HEK293 (cell line): ENCODE results near the gene CDC42EP2.
A peak's percentile ranks its signal among the peaks of the same experiment; 100 is the strongest.

ENCODE experiments used
- CTCF ChIP-seq: fragments of 450-650 bp; formaldehyde crosslinking; IDR thresholded peaks from 2 replicates; pipeline ENCODE4 v1.5.1; 2016; ENCODE audit warnings: missing biosample characterization, missing genetic modification characterization
- IKZF3 ChIP-seq: fragments of 450-650 bp; IDR thresholded peaks from 2 replicates; pipeline ENCODE4 v1.5.0; 2018; ENCODE audit warnings: missing biosample characterization, mild to moderate bottlenecking, missing genetic modification characterization, moderate library complexity
- PATZ1 ChIP-seq: fragments of 450-650 bp; formaldehyde crosslinking; IDR thresholded peaks from 2 replicates; pipeline ENCODE4 v1.5.1; 2016; ENCODE audit warnings: missing biosample characterization, missing genetic modification characterization
- PRDM4 ChIP-seq: fragments of 450-650 bp; formaldehyde crosslinking; IDR thresholded peaks from 2 replicates; pipeline ENCODE4 v1.5.1; 2017; ENCODE audit warnings: missing biosample characterization, missing genetic modification characterization
- TSHZ1 ChIP-seq: fragments of 450-650 bp; formaldehyde crosslinking; IDR thresholded peaks from 2 replicates; pipeline ENCODE4 v1.5.1; 2016; ENCODE audit warnings: missing biosample characterization, missing genetic modification characterization, borderline replicate concordance
- ZFHX2 ChIP-seq: fragments of 450-650 bp; formaldehyde crosslinking; conservative IDR thresholded peaks from 2 replicates; pipeline ENCODE4 v1.5.1; 2016; ENCODE audit warnings: missing biosample characterization, missing genetic modification characterization
- ZNF133 ChIP-seq: fragments of 450-650 bp; formaldehyde crosslinking; IDR thresholded peaks from 2 replicates; pipeline ENCODE4 v1.5.1; 2016; ENCODE audit warnings: missing biosample characterization, missing genetic modification characterization
- ZNF140 ChIP-seq: fragments of 450-650 bp; formaldehyde crosslinking; IDR thresholded peaks from 2 replicates; pipeline ENCODE4 v1.5.1; 2016; ENCODE audit warnings: missing biosample characterization, missing genetic modification characterization
- ZNF157 ChIP-seq: fragments of 450-650 bp; formaldehyde crosslinking; IDR thresholded peaks from 2 replicates; pipeline ENCODE4 v1.5.1; 2016; ENCODE audit warnings: missing biosample characterization, missing genetic modification characterization
- ZNF223 ChIP-seq: fragments of 450-650 bp; formaldehyde crosslinking; IDR thresholded peaks from 2 replicates; pipeline ENCODE4 v1.5.1; 2016; ENCODE audit warnings: missing biosample characterization, missing genetic modification characterization
- ZNF302 ChIP-seq: fragments of 450-650 bp; formaldehyde crosslinking; IDR thresholded peaks from 2 replicates; pipeline ENCODE4 v1.5.1; 2016; ENCODE audit warnings: missing biosample characterization, missing genetic modification characterization, low read depth
- ZNF518A ChIP-seq: fragments of 450-650 bp; formaldehyde crosslinking; conservative IDR thresholded peaks from 2 replicates; pipeline ENCODE4 v1.5.1; 2016; ENCODE audit warnings: low read depth, missing biosample characterization, missing genetic modification characterization
- ZNF549 ChIP-seq: fragments of 450-650 bp; IDR thresholded peaks from 2 replicates; pipeline ENCODE4 v1.5.1; 2018; ENCODE audit warnings: missing biosample characterization, missing genetic modification characterization, mild to moderate bottlenecking, inconsistent platforms, moderate library complexity
- ZNF596 ChIP-seq: fragments of 450-650 bp; IDR thresholded peaks from 2 replicates; pipeline ENCODE4 v1.5.0; 2018; ENCODE audit warnings: missing biosample characterization, mild to moderate bottlenecking, missing genetic modification characterization, moderate library complexity
- ZNF629 ChIP-seq: fragments of 450-650 bp; formaldehyde crosslinking; IDR thresholded peaks from 2 replicates; pipeline ENCODE4 v1.5.1; 2017; ENCODE audit warnings: missing biosample characterization, missing genetic modification characterization
- ZNF639 ChIP-seq: fragments of 450-650 bp; formaldehyde crosslinking; IDR thresholded peaks from 2 replicates; pipeline ENCODE4 v1.5.1; 2016; ENCODE audit warnings: missing biosample characterization, missing genetic modification characterization
- ZNF701 ChIP-seq: fragments of 450-650 bp; formaldehyde crosslinking; IDR thresholded peaks from 2 replicates; pipeline ENCODE4 v1.5.1; 2016; ENCODE audit warnings: missing biosample characterization, missing genetic modification characterization
- TF ChIP-seq, protein P1 (sequence below): fragments of 450-650 bp; formaldehyde crosslinking; IDR thresholded peaks from 2 replicates; pipeline ENCODE4 v1.5.1; 2016; ENCODE audit warnings: missing biosample characterization, missing genetic modification characterization

The CDC42EP2 gene

GRCh38 chr11:65315204-65315865 is 669 bp downstream of the CDC42EP2 start (continued):
- TF ChIP-seq ZNF518A (tag by site-specific recombination) (no peak), ZNF639 (tag by site-specific recombination) (no peak), ZNF549 (tag by site-specific recombination) (no peak), ZFHX2 (peak; percentile 77), ZNF629 (0 out of 2 replicates have a peak, but pooled peaks have one; percentile 27), PRDM4 (tag by site-specific recombination) (no peak), ZNF596 (tag by site-specific recombination) (no peak), TSHZ1 (tag by site-specific recombination) (no peak), ZNF302 (tag by site-specific recombination) (no peak), CTCF (peak; percentile 88), ZNF140 (tag by site-specific recombination) (no peak), PATZ1 (peak; percentile 80), ZNF701 (tag by site-specific recombination) (no peak), ZNF133 (tag by site-specific recombination) (no peak), ZNF223 (tag by site-specific recombination) (no peak), IKZF3 (no peak), ZNF157 (no peak)
- TF ChIP-seq, protein P1, sequence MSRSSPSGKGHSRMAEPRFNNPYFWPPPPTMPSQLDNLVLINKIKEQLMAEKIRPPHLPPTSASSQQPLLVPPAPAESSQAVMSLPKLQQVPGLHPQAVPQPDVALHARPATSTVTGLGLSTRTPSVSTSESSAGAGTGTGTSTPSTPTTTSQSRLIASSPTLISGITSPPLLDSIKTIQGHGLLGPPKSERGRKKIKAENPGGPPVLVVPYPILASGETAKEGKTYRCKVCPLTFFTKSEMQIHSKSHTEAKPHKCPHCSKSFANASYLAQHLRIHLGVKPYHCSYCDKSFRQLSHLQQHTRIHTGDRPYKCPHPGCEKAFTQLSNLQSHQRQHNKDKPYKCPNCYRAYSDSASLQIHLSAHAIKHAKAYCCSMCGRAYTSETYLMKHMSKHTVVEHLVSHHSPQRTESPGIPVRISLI: no peak
